Activated CD8-positive, alpha-beta memory T cell treated with anti-CD3 and anti-CD28 coated beads for 24 hours (primary cell): ENCODE data around the gene MEA1.
A peak's percentile ranks its signal among the peaks of the same experiment; 100 is the strongest.
"Not testable (repeated sequence)": the region's sequence is repeated elsewhere in the genome, so short reads cannot be mapped to it uniquely, and the experiment has no call there.

Experiments used
- DNase-seq: peaks from one replicate; pipeline ENCODE4 v3.0.0-alpha.2; 2020

The MEA1 gene

DNA sequence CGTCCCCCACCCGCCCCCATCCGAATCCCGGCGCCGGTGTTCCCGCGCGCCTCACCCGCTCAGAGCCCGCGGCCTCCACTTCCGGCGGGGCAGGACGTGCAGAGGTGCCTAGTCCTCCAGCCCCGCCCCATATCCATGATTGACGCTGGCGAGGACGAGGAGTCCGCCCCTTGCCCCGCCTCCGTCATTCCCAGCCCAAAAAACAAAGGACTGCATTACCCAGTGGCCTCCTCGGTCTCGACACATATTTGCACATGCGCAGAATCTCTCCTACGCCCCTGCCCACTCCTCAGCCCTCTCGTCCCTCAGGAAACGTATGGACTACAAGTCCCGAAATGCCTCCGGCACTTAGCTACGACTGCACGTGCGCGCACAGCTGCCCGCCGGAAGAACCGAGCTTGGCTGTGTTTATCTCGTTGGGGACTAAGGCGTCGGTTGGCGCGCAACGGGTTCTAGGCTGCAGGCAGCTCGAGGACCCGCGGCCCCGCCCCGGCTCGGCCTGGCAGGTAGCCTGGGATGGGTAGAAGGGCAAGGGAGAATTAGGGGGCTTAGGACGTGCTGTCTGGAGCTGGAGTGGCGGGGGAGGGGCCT is at the start of gene MEA1, which contains the start of gene KLHDC3:
MEA1 (minus strand) TSS at position 104 of the 591 bp plus-strand sequence. CDS start 133 bp downstream, outside the sequence.
KLHDC3 (plus strand) TSS at position 407 of the 591 bp plus-strand sequence. CDS start 2,944 bp downstream, outside the sequence.
- DNase-seq: peak; percentile 98

DNA sequence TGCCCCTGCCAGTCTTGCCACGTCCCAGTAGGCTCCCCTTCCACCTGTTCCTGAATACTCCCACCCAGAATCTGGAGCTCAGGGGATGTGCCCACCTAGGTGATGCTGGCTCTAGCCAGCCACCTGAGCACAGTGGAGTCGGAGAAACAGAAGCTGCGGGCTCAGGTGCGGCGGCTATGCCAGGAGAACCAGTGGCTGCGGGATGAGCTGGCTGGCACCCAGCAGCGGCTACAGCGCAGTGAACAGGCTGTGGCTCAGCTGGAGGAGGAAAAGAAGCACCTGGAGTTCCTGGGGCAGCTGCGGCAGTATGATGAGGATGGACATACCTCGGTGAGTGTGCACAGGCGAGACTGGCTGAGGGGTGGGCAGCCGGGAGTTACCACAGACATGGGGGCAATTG is 49.1 kb upstream of the MEA1 start:
- DNase-seq: no peak

DNA sequence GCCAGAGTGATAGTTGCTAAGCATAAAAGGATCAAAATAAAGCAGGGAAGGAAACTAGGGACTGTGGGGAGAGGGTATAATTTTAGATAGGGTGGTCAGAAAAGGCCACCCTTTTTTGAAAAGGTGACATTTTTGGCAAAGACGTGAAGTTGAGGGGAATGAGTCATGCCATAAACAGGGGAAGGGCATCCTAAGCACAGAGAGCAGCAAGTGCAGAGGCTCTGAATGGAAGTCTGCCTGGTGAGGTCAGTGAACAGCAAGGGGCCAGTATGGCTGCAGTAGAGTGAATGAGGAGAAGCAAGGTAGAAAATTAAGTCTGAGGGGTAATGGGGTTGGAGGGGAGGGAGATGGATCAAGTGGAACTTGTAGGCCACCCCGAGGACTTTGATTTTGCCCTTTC is 48.1 kb upstream of the MEA1 start:
- DNase-seq: no peak

DNA sequence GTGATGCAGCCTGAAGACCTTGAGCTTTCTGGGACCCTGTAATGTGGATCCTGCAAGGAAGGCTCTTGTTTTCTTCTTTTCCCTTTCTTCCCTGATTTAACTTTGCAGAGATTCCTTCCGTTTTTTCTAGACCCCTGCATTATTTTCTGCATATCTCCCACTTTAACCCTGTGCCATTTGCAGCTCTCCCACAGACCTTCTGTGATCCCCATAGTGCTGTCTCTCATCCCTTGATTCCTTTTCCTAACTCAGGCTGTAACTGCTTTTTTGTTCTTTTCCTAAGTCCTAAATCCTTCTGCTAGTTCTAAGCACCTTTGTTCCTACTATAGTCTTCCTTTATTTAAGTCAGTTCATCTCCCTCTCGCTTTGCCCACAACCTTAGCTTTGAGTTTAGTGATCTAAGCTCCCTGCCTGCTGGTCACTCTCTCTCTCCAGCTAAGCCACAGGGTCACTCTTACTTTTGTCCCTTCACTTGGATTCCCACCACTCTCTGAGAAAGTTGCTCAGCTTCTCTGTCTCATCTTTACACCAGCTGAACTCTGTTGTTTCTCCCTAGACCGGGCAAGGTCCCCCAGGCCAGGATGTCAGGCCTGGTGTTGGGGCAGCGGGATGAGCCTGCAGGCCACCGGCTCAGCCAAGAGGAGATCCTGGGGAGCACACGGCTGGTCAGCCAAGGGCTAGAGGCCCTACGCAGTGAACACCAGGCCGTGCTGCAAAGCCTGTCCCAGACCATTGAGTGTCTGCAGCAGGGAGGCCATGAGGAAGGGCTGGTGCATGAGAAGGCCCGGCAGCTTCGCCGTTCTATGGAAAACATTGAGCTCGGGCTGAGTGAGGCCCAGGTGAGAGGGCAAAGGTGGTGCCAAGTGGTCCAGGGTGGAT is 47.2 kb upstream of the MEA1 start:
- no peak for DNase-seq

DNA sequence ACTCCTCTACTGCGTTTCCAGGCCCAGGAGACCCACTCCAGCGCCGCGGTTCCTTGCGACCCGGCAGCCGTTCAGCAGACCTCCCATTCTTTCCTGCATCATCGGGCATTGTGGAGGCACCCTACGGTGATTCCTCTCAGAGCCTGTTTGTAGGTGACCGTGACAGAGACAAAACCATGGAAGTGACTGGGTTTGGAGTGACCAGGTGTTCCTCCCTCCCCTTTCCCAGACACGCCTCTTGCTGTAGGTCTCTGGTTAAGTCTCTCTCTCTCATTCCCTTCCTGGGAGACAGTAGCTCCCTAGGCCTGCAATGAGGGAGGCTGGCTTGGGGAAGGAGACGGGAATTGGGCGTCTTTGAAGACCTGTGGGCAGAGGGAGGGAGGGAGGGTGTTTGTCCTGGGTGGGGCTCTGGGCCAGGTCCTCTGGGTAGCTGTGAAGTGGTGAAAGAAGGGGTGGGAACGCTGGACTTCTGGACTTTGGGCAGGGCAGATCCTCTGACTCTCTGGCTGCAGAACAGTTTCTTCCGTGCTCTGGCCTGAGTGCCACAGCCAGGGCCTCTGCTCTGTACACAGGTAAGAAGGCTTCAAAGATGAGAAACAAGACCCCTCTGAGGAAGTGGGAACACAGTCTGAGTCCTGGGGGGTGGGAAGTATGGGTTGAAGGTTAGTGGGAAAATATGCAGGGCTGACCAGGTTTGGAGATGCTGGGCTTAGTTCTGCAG is 46.4 kb upstream of the MEA1 start:
- no peak for DNase-seq

DNA sequence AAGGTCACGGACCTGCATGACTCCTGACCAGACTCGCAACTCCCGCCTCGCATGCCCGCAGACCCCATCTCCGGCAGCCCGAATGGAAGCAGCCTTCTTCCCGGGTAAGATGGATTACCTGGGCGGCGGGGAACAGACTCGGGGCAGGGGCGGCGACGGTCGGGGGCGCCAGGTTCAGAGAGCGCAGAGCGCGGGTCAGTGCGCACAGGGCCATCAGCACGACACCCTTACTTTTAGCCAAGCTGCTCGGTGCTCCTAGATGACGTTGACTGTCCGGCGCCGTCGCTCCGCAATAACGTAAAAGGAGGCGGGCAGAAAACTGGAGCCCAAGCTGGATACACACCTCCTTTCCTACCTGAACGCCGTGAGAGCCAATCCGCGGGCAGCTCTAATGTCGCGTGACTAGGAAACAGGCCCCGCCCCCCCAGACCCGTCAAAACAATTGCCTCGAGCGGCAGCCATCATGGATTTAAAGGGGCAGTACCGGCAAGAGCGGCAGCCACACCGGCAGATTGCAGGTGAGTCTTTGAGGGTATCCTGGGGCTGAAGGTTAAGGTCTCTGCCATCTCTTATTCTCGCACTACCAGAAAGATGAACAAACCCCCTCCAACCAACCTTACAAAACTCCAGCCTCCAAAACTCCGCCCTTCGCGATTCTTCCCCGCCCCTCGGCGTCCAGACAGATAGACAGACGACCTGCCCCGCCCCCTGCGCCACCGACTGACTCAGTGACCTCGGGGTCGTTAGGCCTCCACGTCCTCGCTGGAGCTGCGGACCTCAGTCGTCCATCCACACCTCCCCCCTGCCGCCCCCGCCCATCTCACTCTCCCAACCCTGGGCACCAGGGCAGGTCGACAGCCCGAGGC is 45.7 kb upstream of the MEA1 start, which contains the start of the genes KLC4 and MRPL2:
KLC4 (plus strand) TSS at position 464 of the 866 bp plus-strand sequence. CDS start 1,705 bp downstream, outside the sequence.
MRPL2 (minus strand) TSS at position 267 of the 866 bp plus-strand sequence; CDS start at position 214, 53 bp downstream.
- DNase-seq: peak; percentile 99

- DNase-seq: no peak
These were observed 44.8 kb upstream of the MEA1 start for GRCh38 chr6:43058531-43058930.

- DNase-seq: no peak
These were observed 42.2 kb upstream of the MEA1 start for GRCh38 chr6:43055966-43056365.

DNA sequence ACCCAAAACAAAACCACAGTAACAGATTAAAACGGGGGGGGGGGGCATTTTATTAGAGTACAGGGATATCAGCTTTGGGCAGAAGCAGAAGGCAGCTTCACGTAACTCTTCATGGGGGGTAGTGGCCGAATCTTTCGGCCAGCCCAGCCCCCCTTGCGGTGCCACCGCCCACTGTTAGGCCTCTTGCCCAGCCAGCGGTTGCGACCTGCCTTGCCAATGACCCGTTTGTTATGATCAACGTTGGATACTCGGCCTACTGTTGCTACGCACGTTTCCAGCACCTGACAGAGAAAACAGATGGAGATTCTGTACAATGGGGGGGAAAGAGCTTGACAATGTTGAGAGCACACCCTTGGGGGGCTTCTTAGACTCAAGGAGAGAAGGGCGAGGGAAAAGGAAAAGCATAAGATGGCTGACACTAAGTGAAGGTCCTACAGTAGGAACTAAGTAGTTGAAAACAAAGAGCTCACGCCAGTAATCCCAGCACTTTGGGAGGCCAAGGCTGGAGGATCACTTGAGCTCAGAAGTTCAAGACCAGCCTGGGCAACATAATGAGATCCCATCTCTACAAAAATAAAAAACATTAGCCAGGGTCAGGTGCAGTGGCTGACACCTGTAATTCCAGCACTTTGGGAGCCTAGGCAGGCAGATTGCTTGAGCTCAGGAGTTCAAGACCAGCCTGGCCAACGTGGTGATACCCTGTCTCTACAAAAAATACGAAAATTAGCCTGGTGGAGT is 40.6 kb upstream of the MEA1 start:
- no peak for DNase-seq

- peak; percentile 94 for DNase-seq
These were observed 39.9 kb upstream of the MEA1 start, which contains the start of gene CUL7 for GRCh38 chr6:43053545-43054205. Gene CUL7, minus strand, starts transcription at chr6:43053851. Its CDS starts 1,063 bp downstream, at chr6:43052788.

- DNase-seq: no peak
These were observed 39.2 kb upstream of the MEA1 start for GRCh38 chr6:43052842-43053544.

GRCh38 chr6:43052225-43052841 is 38.6 kb upstream of the MEA1 start:
- no peak for DNase-seq

- no peak for DNase-seq
These were observed 37.2 kb upstream of the MEA1 start for GRCh38 chr6:43050981-43051380.

DNA sequence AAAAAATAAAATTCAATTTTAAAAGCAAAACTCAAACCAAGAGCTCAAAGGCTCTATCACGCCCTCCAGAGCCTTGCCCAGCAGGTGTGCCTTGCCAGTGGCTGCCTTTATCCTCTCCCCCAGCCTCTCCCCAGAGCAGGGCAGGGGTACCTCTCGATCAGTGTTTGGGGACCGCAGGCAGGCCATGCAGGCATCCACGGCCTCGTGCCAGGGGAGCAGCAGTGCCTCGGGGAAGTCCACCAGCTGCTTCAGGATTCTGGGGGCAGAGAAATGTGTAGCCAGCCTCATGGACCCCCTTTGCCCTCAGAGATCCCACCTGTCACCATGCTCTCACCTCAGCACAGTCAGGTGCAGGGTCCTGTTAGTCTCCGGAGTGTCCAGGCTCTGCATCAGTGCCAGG is 34.3 kb upstream of the MEA1 start:
- no peak for DNase-seq

GRCh38 chr6:43045371-43045930 is 31.7 kb upstream of the MEA1 start:
- no peak for DNase-seq

GRCh38 chr6:43043310-43043709 is 29.6 kb upstream of the MEA1 start:
- no peak for DNase-seq

- not testable (repeated sequence) for DNase-seq
These were observed 27.7 kb upstream of the MEA1 start for GRCh38 chr6:43041475-43041874.

GRCh38 chr6:43040542-43041257 is 27.0 kb upstream of the MEA1 start:
- no peak for DNase-seq

GRCh38 chr6:43038727-43039126 is 25.0 kb upstream of the MEA1 start:
- no peak for DNase-seq
